ENCODE data around the gene ATP13A2.

The ATP13A2 gene

DNA sequence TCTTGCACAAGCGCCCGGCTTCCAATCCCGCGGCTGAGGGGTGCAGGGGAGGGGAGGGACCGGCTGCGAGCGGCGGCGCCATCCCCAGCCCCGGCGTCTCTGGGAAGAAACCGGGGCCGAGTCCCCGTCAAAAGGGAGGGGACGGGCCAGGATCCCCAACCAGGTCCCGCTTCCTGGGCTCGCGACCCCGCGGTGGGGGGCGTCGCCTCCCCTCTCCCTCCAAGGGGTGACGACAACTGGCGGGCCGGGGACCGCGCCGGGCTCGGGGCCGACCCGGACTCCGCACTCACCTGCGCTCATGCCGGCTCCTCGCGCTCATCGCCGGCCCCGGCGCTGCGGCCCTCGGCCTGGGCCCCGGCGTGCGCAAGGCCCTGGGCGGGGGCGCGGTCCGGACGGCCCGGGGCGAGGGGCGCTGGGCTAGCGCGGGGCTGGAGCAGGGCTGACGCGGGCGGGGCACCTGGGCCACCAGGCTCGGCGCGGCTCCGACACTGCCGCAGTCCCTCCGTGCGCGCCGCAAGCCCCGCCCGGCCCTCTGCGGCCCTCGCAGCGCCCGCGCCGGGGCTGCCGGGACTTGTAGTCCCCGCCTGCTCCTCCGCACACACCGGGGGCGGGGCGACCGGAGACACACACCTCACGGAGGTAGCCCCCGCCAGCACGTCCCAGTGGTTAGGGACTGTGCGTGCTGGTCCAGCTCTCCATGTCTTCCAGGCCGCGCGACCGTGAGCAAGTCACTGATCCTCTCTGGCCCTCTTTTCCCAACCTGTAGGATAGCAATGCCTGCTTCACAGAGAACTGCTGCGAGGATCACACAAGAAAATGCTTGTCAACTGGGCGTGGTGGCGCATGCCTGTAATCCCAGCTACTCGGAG is at the start of gene ATP13A2:
ATP13A2 (minus strand) TSS at position 490 of the 869 bp plus-strand sequence; CDS start at position 300, 190 bp downstream.
- DNase-seq = peak; percentile 27 to 77

GRCh38 chr1:17061486-17061885 is 49.8 kb upstream of the ATP13A2 start:
- no peak for DNase-seq

DNA sequence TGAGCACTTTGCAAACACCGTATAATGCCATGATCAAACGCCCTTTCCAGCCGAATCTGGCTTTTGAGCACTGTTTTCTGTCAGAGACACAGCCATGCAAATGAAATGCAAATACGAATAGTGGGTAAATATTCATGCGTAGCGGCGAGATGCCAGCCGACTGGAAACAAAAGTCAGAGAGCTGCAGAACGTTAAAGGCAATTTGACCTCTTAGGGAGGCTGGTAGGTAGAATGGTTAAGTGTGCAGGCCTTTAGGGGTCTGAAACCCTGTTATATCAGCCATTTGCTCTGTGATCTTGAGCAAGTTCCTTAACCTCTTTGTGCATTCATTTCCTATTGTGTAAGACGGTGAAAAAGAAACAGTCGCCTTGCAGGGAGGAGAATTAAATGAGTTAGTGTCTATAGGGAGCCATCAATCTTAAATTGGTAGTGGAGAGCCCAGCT is 48.6 kb upstream of the ATP13A2 start:
- no peak for DNase-seq

GRCh38 chr1:17059391-17060305 is 47.9 kb upstream of the ATP13A2 start:
- DNase-seq = peak; percentile 68 to 77

- no peak for DNase-seq
These were observed 44.8 kb upstream of the ATP13A2 start for GRCh38 chr1:17056551-17056950.

DNA sequence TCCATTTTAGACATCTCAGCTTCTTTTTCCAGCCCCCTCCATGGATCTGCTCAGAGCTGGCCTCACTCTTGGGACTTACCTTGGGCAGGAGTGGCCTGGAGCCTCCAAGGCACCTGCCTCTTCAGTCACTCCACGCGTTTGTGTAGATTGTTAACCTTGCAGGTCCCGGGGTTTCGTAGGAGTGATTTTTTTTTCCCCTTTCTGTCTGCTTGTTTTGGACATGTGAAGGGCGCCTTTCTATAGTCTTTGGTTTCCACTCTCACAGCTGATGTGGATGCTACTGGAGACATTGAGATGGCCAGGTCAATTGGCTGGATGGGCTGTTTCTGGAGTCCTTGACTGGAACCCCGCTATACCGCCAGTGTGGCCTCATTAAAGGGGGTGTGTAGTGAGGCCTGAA is 44.1 kb upstream of the ATP13A2 start:
- DNase-seq = no peak

GRCh38 chr1:17053685-17054410 is 42.1 kb upstream of the ATP13A2 start, which contains the start of gene SDHB:
TSS of gene SDHB (minus strand) at chr1:17054032. CDS start at chr1:17054019, 13 bp downstream.
- peak; percentile 94 to 98 for DNase-seq

- DNase-seq = no peak
These were observed 41.5 kb upstream of the ATP13A2 start for GRCh38 chr1:17053086-17053684.

DNA sequence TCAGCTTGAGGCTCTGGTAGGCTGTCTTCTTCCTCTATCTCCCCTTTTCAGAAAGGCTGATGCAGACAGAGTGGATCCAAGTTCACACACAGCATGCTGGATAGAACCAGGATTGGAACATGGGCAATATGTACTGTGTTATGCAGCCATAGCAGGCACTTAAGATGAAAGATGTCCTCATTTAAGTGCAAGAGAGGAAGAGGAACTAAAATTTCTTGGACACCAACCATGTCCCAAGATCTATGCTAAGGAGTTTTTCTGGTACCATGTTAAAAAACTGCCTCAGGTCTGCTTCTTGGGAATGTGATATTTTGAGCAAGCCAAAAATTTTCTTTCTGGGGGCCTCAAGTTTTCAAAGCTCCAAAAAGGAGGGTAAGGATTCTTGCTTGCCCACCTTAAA is 40.9 kb upstream of the ATP13A2 start:
- DNase-seq = no peak

- no peak for DNase-seq
These were observed 40.3 kb upstream of the ATP13A2 start for GRCh38 chr1:17052038-17052437.

GRCh38 chr1:17047924-17048323 is 36.2 kb upstream of the ATP13A2 start:
- DNase-seq = no peak

GRCh38 chr1:17046334-17046657 is 34.6 kb upstream of the ATP13A2 start:
- no peak for DNase-seq

GRCh38 chr1:17045634-17046333 is 34.1 kb upstream of the ATP13A2 start:
- peak; percentile 6 to 67 for DNase-seq

DNA sequence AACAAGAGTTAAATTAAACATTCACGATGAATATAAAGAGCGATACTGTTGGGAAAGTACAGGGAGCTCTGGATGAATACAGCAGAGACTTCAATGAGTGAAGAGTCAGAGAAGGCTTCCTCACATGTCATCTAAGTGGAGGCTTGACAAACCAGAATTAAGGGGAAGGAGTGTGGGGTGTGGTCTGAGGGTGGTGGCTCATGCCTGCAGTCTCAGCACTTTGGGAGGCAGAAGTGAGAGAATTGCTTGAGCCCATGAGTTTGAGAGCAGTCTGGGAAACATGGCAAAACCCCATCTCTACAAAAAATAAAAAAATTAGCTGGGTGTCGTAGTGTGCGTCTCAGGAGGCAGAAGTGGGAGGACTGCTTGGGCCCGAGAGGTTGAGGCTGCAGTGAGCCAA is 33.4 kb upstream of the ATP13A2 start:
- DNase-seq = no peak

- DNase-seq = no peak
These were observed 31.9 kb upstream of the ATP13A2 start for GRCh38 chr1:17043676-17044075.

- no peak for DNase-seq
These were observed 28.4 kb upstream of the ATP13A2 start for GRCh38 chr1:17040135-17040534.

GRCh38 chr1:17039522-17039921 is 27.8 kb upstream of the ATP13A2 start:
- DNase-seq = no peak

GRCh38 chr1:17033481-17033880 is 21.8 kb upstream of the ATP13A2 start:
- no peak for DNase-seq

GRCh38 chr1:17032741-17033140 is 21.0 kb upstream of the ATP13A2 start:
- DNase-seq = no peak

DNA sequence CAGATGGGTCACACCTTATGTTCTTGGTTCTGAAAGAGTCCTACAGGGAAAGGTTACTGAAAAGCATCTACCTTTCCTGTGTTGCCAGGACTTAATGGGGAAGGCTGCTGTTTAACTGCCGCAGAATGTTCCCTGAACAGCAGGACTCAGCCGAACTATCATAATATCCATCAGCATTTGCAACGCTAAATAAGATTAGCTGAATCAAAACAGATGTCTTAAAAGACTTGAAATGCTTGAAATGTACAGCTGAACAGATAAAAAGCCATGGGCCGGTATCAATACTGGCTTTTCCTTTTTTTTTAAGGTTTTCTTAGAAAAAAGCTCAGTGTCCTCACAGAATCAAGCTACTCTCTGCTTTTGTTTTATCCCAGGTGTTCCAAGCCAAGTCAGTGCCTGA is 19.7 kb upstream of the ATP13A2 start:
- no peak for DNase-seq

GRCh38 chr1:17030206-17030605 is 18.5 kb upstream of the ATP13A2 start:
- DNase-seq = no peak

DNA sequence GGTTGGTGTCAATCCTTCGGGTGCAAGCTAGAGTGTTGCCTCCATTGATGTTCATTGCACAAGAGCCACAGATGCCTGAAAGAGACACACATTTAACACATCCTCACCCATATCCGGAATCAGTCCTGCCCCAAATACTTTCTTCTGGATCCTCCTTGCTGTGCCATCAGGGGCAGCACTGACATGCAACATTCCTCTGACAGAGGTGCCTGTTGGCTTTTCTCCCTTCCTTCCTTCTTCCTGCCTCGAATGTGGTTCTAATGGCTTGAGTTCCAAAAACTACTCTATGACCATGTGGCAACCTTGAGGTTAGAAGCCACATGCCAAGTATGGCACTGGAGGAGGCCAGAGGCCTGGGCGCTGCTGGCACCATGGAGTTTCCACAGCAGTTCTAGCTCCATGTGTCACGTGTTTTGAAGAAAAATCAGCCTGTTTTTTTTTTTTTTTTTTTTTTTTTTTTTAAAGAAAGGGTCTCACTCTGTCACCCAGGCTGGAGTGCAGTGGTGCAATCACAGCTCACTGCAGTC is 17.0 kb upstream of the ATP13A2 start:
- DNase-seq = no peak

Data from NCI-H524 (cell line).